ENCODE results near the gene SPATA31C1.
"Not testable (repeated sequence)": the region's sequence is repeated elsewhere in the genome, so short reads cannot be mapped to it uniquely, and the experiment has no call there.

Gene SPATA31C1

GRCh38 chr9:87887661-87888480 is 29.9 kb upstream of the SPATA31C1 start:
- DNase-seq, result no peak

GRCh38 chr9:87888501-87888900 is 29.3 kb upstream of the SPATA31C1 start:
- DNase-seq, result no peak

GRCh38 chr9:87889065-87889881 is 28.5 kb upstream of the SPATA31C1 start:
- DNase-seq, result no peak

- no peak for DNase-seq
These were observed 27.9 kb upstream of the SPATA31C1 start for GRCh38 chr9:87889882-87890252.

GRCh38 chr9:87890837-87891236 is 26.9 kb upstream of the SPATA31C1 start:
- DNase-seq, result no peak

GRCh38 chr9:87891754-87892153 is 26.0 kb upstream of the SPATA31C1 start:
- no peak for DNase-seq

GRCh38 chr9:87892956-87893355 is 24.8 kb upstream of the SPATA31C1 start:
- DNase-seq, result no peak

GRCh38 chr9:87894998-87895625 is 22.6 kb upstream of the SPATA31C1 start:
- DNase-seq, result no peak

- no peak for DNase-seq
These were observed 20.9 kb upstream of the SPATA31C1 start for GRCh38 chr9:87896891-87897290.

GRCh38 chr9:87898151-87898550 is 19.6 kb upstream of the SPATA31C1 start:
- DNase-seq, result no peak

- DNase-seq, result not testable (repeated sequence)
These were observed 15.4 kb upstream of the SPATA31C1 start for GRCh38 chr9:87902371-87902770.

- no peak for DNase-seq
These were observed 8.3 kb upstream of the SPATA31C1 start for GRCh38 chr9:87909310-87910041.

- no peak for DNase-seq
These were observed 6.9 kb upstream of the SPATA31C1 start for GRCh38 chr9:87910821-87911220.

GRCh38 chr9:87919013-87919412 is 1.3 kb downstream of the SPATA31C1 start:
- not testable (repeated sequence) for DNase-seq

- DNase-seq, result not testable (repeated sequence)
These were observed 3.8 kb downstream of the SPATA31C1 start for GRCh38 chr9:87921561-87921960.

GRCh38 chr9:87923012-87923411 is 5.2 kb downstream of the SPATA31C1 start:
- DNase-seq, result peak in 1 of 2 donors; percentile 13

GRCh38 chr9:87924851-87925250 is 7.1 kb downstream of the SPATA31C1 start:
- not testable (repeated sequence) for DNase-seq

- DNase-seq, result not testable (repeated sequence)
These were observed 11.4 kb downstream of the SPATA31C1 start for GRCh38 chr9:87929152-87929551.

GRCh38 chr9:87934444-87934843 is 16.7 kb downstream of the SPATA31C1 start:
- DNase-seq, result not testable (repeated sequence)

GRCh38 chr9:87937352-87937751 is 19.6 kb downstream of the SPATA31C1 start:
- DNase-seq, result not testable (repeated sequence)

- DNase-seq, result not testable (repeated sequence)
These were observed 20.2 kb downstream of the SPATA31C1 start for GRCh38 chr9:87937918-87938317.

- DNase-seq, result not testable (repeated sequence)
These were observed 20.6 kb downstream of the SPATA31C1 start for GRCh38 chr9:87938336-87938735.

- DNase-seq, result not testable (repeated sequence)
These were observed 21.3 kb downstream of the SPATA31C1 start for GRCh38 chr9:87939096-87939495.

All from CD4-positive, alpha-beta T cell treated with Interferon alpha-2 for 1 hour (primary cell).